ENCODE results near the gene PKP4.
A peak's percentile ranks its signal among the peaks of the same experiment; 100 is the strongest.

PKP4 gene

GRCh38 chr2:158723181-158723838, 266.6 kb downstream of the PKP4 start:
- peak; percentile 88 for DNase-seq

- DNase-seq, result peak; percentile 74
Measured at GRCh38 chr2:158723921-158724802, 267.4 kb downstream of the PKP4 start.

GRCh38 chr2:158724803-158725381, 268.1 kb downstream of the PKP4 start:
- DNase-seq, result peak; percentile 81

GRCh38 chr2:158725441-158725891, 268.7 kb downstream of the PKP4 start:
- DNase-seq, result peak; percentile 75

GRCh38 chr2:158726911-158727592, 270.3 kb downstream of the PKP4 start:
- no peak for DNase-seq

GRCh38 chr2:158728422-158728821, 271.7 kb downstream of the PKP4 start:
- DNase-seq, result no peak

GRCh38 chr2:158729451-158729850, 272.7 kb downstream of the PKP4 start:
- DNase-seq, result no peak

GRCh38 chr2:158729873-158730620, 273.3 kb downstream of the PKP4 start:
- no peak for DNase-seq

- DNase-seq, result no peak
Measured at GRCh38 chr2:158730621-158731140, 273.9 kb downstream of the PKP4 start.

GRCh38 chr2:158731386-158731785, 274.6 kb downstream of the PKP4 start:
- DNase-seq, result no peak

Measured in DMS79 (cell line).